ENCODE measurements around the gene ACOXL.
"Not testable (repeated sequence)": the region's sequence is repeated elsewhere in the genome, so short reads cannot be mapped to it uniquely, and the experiment has no call there.

The ACOXL gene

GRCh38 chr2:110834134-110834827, 101.9 kb downstream of the ACOXL start:
- no peak for DNase-seq

GRCh38 chr2:110836671-110837070, 104.3 kb downstream of the ACOXL start:
- no peak for DNase-seq

- DNase-seq, result no peak
Observed at GRCh38 chr2:110837446-110838409, 105.4 kb downstream of the ACOXL start.

GRCh38 chr2:110838657-110839384, 106.4 kb downstream of the ACOXL start:
- DNase-seq, result no peak

- DNase-seq, result no peak
Observed at GRCh38 chr2:110840508-110840907, 108.1 kb downstream of the ACOXL start.

- no peak for DNase-seq
Observed at GRCh38 chr2:110842048-110842447, 109.7 kb downstream of the ACOXL start.

- no peak for DNase-seq
Observed at GRCh38 chr2:110843496-110843895, 111.1 kb downstream of the ACOXL start.

GRCh38 chr2:110843959-110844510, 111.7 kb downstream of the ACOXL start:
- DNase-seq, result no peak

- no peak for DNase-seq
Observed at GRCh38 chr2:110847651-110848050, 115.3 kb downstream of the ACOXL start.

GRCh38 chr2:110848071-110848470, 115.7 kb downstream of the ACOXL start:
- no peak for DNase-seq

- DNase-seq, result no peak
Observed at GRCh38 chr2:110848519-110849030, 116.2 kb downstream of the ACOXL start.

GRCh38 chr2:110851531-110851930, 119.2 kb downstream of the ACOXL start:
- no peak for DNase-seq

GRCh38 chr2:110852051-110852450, 119.7 kb downstream of the ACOXL start:
- DNase-seq, result no peak

- DNase-seq, result no peak
Observed at GRCh38 chr2:110852541-110853263, 120.3 kb downstream of the ACOXL start.

- DNase-seq, result peak; percentile 7
Observed at GRCh38 chr2:110853516-110853915, 121.1 kb downstream of the ACOXL start.

- DNase-seq, result no peak
Observed at GRCh38 chr2:110853948-110854347, 121.6 kb downstream of the ACOXL start.

- no peak for DNase-seq
Observed at GRCh38 chr2:110854355-110855081, 122.1 kb downstream of the ACOXL start.

GRCh38 chr2:110855841-110856240, 123.5 kb downstream of the ACOXL start:
- DNase-seq, result not testable (repeated sequence)

GRCh38 chr2:110858135-110858725, 125.9 kb downstream of the ACOXL start:
- DNase-seq, result no peak

GRCh38 chr2:110858993-110859701, 126.8 kb downstream of the ACOXL start:
- DNase-seq, result no peak
